ENCODE data around the gene NEUROG3. TPM values are rescaled to one million over a fixed set of nuclear protein-coding genes. Genes with fewer than 3 reads are reported as not detected.
A peak's percentile ranks its signal among the peaks of the same experiment; 100 is the strongest.

The NEUROG3 gene
- total RNA-seq (not detected in 2 replicates), polyA plus RNA-seq (0.87 and 1.2 TPM in 2 replicates)

- H3K4me3 ChIP-seq, result no peak within 1 kb of the TSS
- peak within 1 kb of the TSS; percentile 73 for H3K4me2 ChIP-seq
- TF ChIP-seq EZH2 (IDR thresholded peaks at IDR 0.05; ENCODE audit: borderline replicate concordance) (no peak), EZH2phosphoT487 (IDR thresholded peaks at IDR 0.05; ENCODE audit: low read depth, severe bottlenecking, unreplicated experiment) (peak; percentile 7), CTCF (IDR thresholded peaks at IDR 0.05; ENCODE audit: poor library complexity) (no peak)
- no peak for DNase-seq (ENCODE audit: low spot score)
- no peaks in the 10 kb centered on the region for H3K9me3 ChIP-seq (ENCODE audit: low read depth)
- H4K20me1 ChIP-seq (ENCODE audit: insufficient read depth, poor library complexity, severe bottlenecking), result no peaks in the 10 kb centered on the region
- no peaks in the 10 kb centered on the region for H3K36me3 ChIP-seq (replicated peaks; ENCODE audit: insufficient read depth, low read depth)
- H3K27ac ChIP-seq, result no peak within 1 kb of the TSS
- peaks cover 95% of the 10 kb centered on the region for H3K27me3 ChIP-seq
- H3K79me2 ChIP-seq, result no peaks in the 10 kb centered on the region
- H2AFZ ChIP-seq, result no peak within 1 kb of the TSS
- WGBS (ENCODE audit: low lambda C conversion rate, missing lambda C conversion rate), result under 1% methylated on average over 47 of the region's 53 CpGs
- H3K9me2 ChIP-seq (replicated peaks; ENCODE audit: insufficient read depth), result no peaks in the 10 kb centered on the region
- H3K4me1 ChIP-seq (ENCODE audit: insufficient read depth), result no peaks in the 10 kb centered on the region
Measured at GRCh38 chr10:69573056-69573806, at the start of gene NEUROG3. Gene NEUROG3 (minus strand): TSS chr10:69573422. CDS start chr10:69573043, 379 bp downstream.

GRCh38 chr10:69620625-69621024 lies 47.4 kb upstream of the NEUROG3 start:
- TF ChIP-seq CTCF (IDR thresholded peaks at IDR 0.05; ENCODE audit: poor library complexity) (no peak), EZH2phosphoT487 (IDR thresholded peaks at IDR 0.05; ENCODE audit: low read depth, severe bottlenecking, unreplicated experiment) (no peak), EZH2 (IDR thresholded peaks at IDR 0.05; ENCODE audit: borderline replicate concordance) (no peak)
- 64% methylated on average over 5 of the region's 5 CpGs for WGBS (ENCODE audit: low lambda C conversion rate, missing lambda C conversion rate)
- Histone ChIP-seq H3K4me3 (no peak overlapping the region), H3K4me2 (no peak overlapping the region), H3K79me2 (no peaks in the 10 kb centered on the region), H3K36me3 (replicated peaks; ENCODE audit: insufficient read depth, low read depth) (no peaks in the 10 kb centered on the region), H3K4me1 (ENCODE audit: insufficient read depth) (no peaks in the 10 kb centered on the region), H3K9me3 (ENCODE audit: low read depth) (no peaks in the 10 kb centered on the region), H4K20me1 (ENCODE audit: insufficient read depth, poor library complexity, severe bottlenecking) (no peaks in the 10 kb centered on the region), H3K9me2 (replicated peaks; ENCODE audit: insufficient read depth) (no peaks in the 10 kb centered on the region), H3K27me3 (no peaks in the 10 kb centered on the region), H2AFZ (no peak overlapping the region), H3K27ac (no peak overlapping the region)
- no peak for DNase-seq (ENCODE audit: low spot score)

GRCh38 chr10:69619626-69620025 lies 46.4 kb upstream of the NEUROG3 start:
- no peak for DNase-seq (ENCODE audit: low spot score)
- Histone ChIP-seq H3K79me2 (no peaks in the 10 kb centered on the region), H3K4me2 (no peak overlapping the region), H3K27me3 (no peaks in the 10 kb centered on the region), H4K20me1 (ENCODE audit: insufficient read depth, poor library complexity, severe bottlenecking) (no peaks in the 10 kb centered on the region), H3K36me3 (replicated peaks; ENCODE audit: insufficient read depth, low read depth) (no peaks in the 10 kb centered on the region), H3K9me2 (replicated peaks; ENCODE audit: insufficient read depth) (no peaks in the 10 kb centered on the region), H3K27ac (no peak overlapping the region), H3K4me3 (no peak overlapping the region), H2AFZ (no peak overlapping the region), H3K4me1 (ENCODE audit: insufficient read depth) (no peaks in the 10 kb centered on the region), H3K9me3 (ENCODE audit: low read depth) (no peaks in the 10 kb centered on the region)
- no peak for TF ChIP-seq EZH2phosphoT487 (IDR thresholded peaks at IDR 0.05; ENCODE audit: low read depth, severe bottlenecking, unreplicated experiment)
- WGBS (ENCODE audit: low lambda C conversion rate, missing lambda C conversion rate), result 81% methylated on average over 7 of the region's 7 CpGs

GRCh38 chr10:69618746-69619145 lies 45.5 kb upstream of the NEUROG3 start:
- Histone ChIP-seq H4K20me1 (ENCODE audit: insufficient read depth, poor library complexity, severe bottlenecking) (no peaks in the 10 kb centered on the region), H2AFZ (no peak overlapping the region), H3K4me1 (ENCODE audit: insufficient read depth) (no peaks in the 10 kb centered on the region), H3K36me3 (replicated peaks; ENCODE audit: insufficient read depth, low read depth) (no peaks in the 10 kb centered on the region), H3K27ac (no peak overlapping the region), H3K9me2 (replicated peaks; ENCODE audit: insufficient read depth) (no peaks in the 10 kb centered on the region), H3K4me2 (no peak overlapping the region), H3K4me3 (no peak overlapping the region), H3K27me3 (no peaks in the 10 kb centered on the region), H3K9me3 (ENCODE audit: low read depth) (no peaks in the 10 kb centered on the region), H3K79me2 (no peaks in the 10 kb centered on the region)
- no peak for TF ChIP-seq CTCF (IDR thresholded peaks at IDR 0.05; ENCODE audit: poor library complexity)
- TF ChIP-seq EZH2phosphoT487 (IDR thresholded peaks at IDR 0.05; ENCODE audit: low read depth, severe bottlenecking, unreplicated experiment), result no peak
- no peak for DNase-seq (ENCODE audit: low spot score)
- WGBS (ENCODE audit: low lambda C conversion rate, missing lambda C conversion rate), result 90% methylated on average over 2 of the region's 2 CpGs

Data from hepatocyte (in vitro differentiated cells).